HG03045 (cell line): ENCODE data around the gene TCEANC2.

Source experiments
- ATAC-seq: cut with Tn5 transposase; IDR thresholded peaks from one replicate; pipeline ENCODE4 v1.9.1; 2021; ENCODE audit warnings: mild to moderate bottlenecking, moderate library complexity; ENCODE audit not compliant: unreplicated experiment

Gene TCEANC2

GRCh38 chr1:54129858-54130257, 76.5 kb downstream of the TCEANC2 start:
- no peak for ATAC-seq

- no peak for ATAC-seq
These were observed 78.0 kb downstream of the TCEANC2 start for GRCh38 chr1:54131419-54131818.

- no peak for ATAC-seq
These were observed 79.1 kb downstream of the TCEANC2 start for GRCh38 chr1:54132495-54132894.

GRCh38 chr1:54134295-54134694, 80.9 kb downstream of the TCEANC2 start:
- no peak for ATAC-seq

- no peak for ATAC-seq
These were observed 82.2 kb downstream of the TCEANC2 start for GRCh38 chr1:54135436-54136120.

GRCh38 chr1:54136269-54136896, 83.0 kb downstream of the TCEANC2 start:
- ATAC-seq: no peak

- ATAC-seq: no peak
These were observed 83.6 kb downstream of the TCEANC2 start for GRCh38 chr1:54136963-54137533.

- ATAC-seq: no peak
These were observed 84.2 kb downstream of the TCEANC2 start for GRCh38 chr1:54137534-54138061.

GRCh38 chr1:54138994-54139393, 85.6 kb downstream of the TCEANC2 start:
- no peak for ATAC-seq

GRCh38 chr1:54139711-54140110, 86.3 kb downstream of the TCEANC2 start:
- ATAC-seq: no peak

GRCh38 chr1:54142146-54142900, 88.9 kb downstream of the TCEANC2 start:
- no peak for ATAC-seq

GRCh38 chr1:54144366-54144765, 91.0 kb downstream of the TCEANC2 start:
- ATAC-seq: no peak

- no peak for ATAC-seq
These were observed 96.3 kb downstream of the TCEANC2 start for GRCh38 chr1:54149734-54150133.

- ATAC-seq: no peak
These were observed 97.6 kb downstream of the TCEANC2 start for GRCh38 chr1:54151013-54151412.

GRCh38 chr1:54152696-54153095, 99.3 kb downstream of the TCEANC2 start, which contains the start of gene CDCP2:
Gene CDCP2 (minus strand): TSS chr1:54153000. CDS start chr1:54152922, 78 bp downstream.
- ATAC-seq: no peak

GRCh38 chr1:54153535-54154439, 100.4 kb downstream of the TCEANC2 start:
- no peak for ATAC-seq
